CD4-positive, alpha-beta T cell treated with Interleukin-15 for 4 hours (primary cell): ENCODE data around the gene FAM237B.

Source experiments
- DNase-seq: peaks from one replicate; pipeline ENCODE4 v3.0.0-alpha.2; 2020; ENCODE audit warnings: low spot score

Gene FAM237B

GRCh38 chr7:90290244-90291113, 30.6 kb downstream of the FAM237B start:
- DNase-seq, result no peak

GRCh38 chr7:90288154-90288553, 33.0 kb downstream of the FAM237B start:
- DNase-seq, result no peak

- no peak for DNase-seq
Observed at GRCh38 chr7:90276033-90276728, 44.9 kb downstream of the FAM237B start.

GRCh38 chr7:90274161-90274560, 46.9 kb downstream of the FAM237B start:
- no peak for DNase-seq

- DNase-seq, result no peak
Observed at GRCh38 chr7:90272242-90272641, 48.9 kb downstream of the FAM237B start.

- no peak for DNase-seq
Observed at GRCh38 chr7:90271753-90272152, 49.4 kb downstream of the FAM237B start.

- no peak for DNase-seq
Observed at GRCh38 chr7:90270431-90271178, 50.5 kb downstream of the FAM237B start.

GRCh38 chr7:90269163-90269562, 51.9 kb downstream of the FAM237B start:
- DNase-seq, result no peak

GRCh38 chr7:90267263-90267858, 53.7 kb downstream of the FAM237B start:
- no peak for DNase-seq

- no peak for DNase-seq
Observed at GRCh38 chr7:90266808-90267207, 54.3 kb downstream of the FAM237B start.
